Kasumi-1 (cell line): ENCODE measurements around the gene CNIH4.
A peak's percentile ranks its signal among the peaks of the same experiment; 100 is the strongest.
"Not testable (repeated sequence)": the region's sequence is repeated elsewhere in the genome, so short reads cannot be mapped to it uniquely, and the experiment has no call there.

Experiments
- DNase-seq, 2 experiments: peaks; one replicate each; lab custom pipeline; 2025; lab: John Stamatoyannopoulos, UW

The CNIH4 gene

GRCh38 chr1:224348137-224348536 is 8.5 kb upstream of the CNIH4 start:
- no peak for DNase-seq

- not testable (repeated sequence) for DNase-seq
Observed at GRCh38 chr1:224349716-224350115, 7.0 kb upstream of the CNIH4 start.

GRCh38 chr1:224352436-224353085 is 4.1 kb upstream of the CNIH4 start:
- not testable (repeated sequence) for DNase-seq

- no peak for DNase-seq
Observed at GRCh38 chr1:224353975-224354925, 2.4 kb upstream of the CNIH4 start.

GRCh38 chr1:224357626-224358124 is 996 bp downstream of the CNIH4 start:
- DNase-seq, result peak; percentile 42 to 61

GRCh38 chr1:224358237-224358636 is 1.6 kb downstream of the CNIH4 start:
- no peak for DNase-seq

GRCh38 chr1:224359207-224359606 is 2.5 kb downstream of the CNIH4 start:
- no peak for DNase-seq

- no peak for DNase-seq
Observed at GRCh38 chr1:224368409-224368808, 11.7 kb downstream of the CNIH4 start.

- DNase-seq, result no peak
Observed at GRCh38 chr1:224373008-224373590, 16.4 kb downstream of the CNIH4 start.

- no peak for DNase-seq
Observed at GRCh38 chr1:224375059-224375458, 18.4 kb downstream of the CNIH4 start.

GRCh38 chr1:224377676-224378006 is 21.0 kb downstream of the CNIH4 start:
- no peak for DNase-seq

GRCh38 chr1:224378855-224379631 is 22.4 kb downstream of the CNIH4 start:
- DNase-seq, result peak; percentile 30 to 40

- peak; percentile 90 for DNase-seq
Observed at GRCh38 chr1:224380003-224380402, 23.3 kb downstream of the CNIH4 start.

GRCh38 chr1:224381880-224382548 is 25.3 kb downstream of the CNIH4 start:
- DNase-seq, result no peak

- DNase-seq, result no peak
Observed at GRCh38 chr1:224383218-224383617, 26.5 kb downstream of the CNIH4 start.

GRCh38 chr1:224387302-224387912 is 30.7 kb downstream of the CNIH4 start:
- no peak for DNase-seq

GRCh38 chr1:224387943-224388342 is 31.3 kb downstream of the CNIH4 start:
- DNase-seq, result no peak

GRCh38 chr1:224390517-224390916 is 33.8 kb downstream of the CNIH4 start:
- no peak for DNase-seq

- DNase-seq, result no peak
Observed at GRCh38 chr1:224392411-224393249, 36.0 kb downstream of the CNIH4 start.

- DNase-seq, result no peak
Observed at GRCh38 chr1:224393294-224393693, 36.6 kb downstream of the CNIH4 start.
